A673 (cell line): Measurements from ENCODE around the gene ARAP2. TPM values are rescaled to one million over a fixed set of nuclear protein-coding genes. Genes with fewer than 3 reads are reported as not detected.

ENCODE experiments used
- BruUV-seq: library from RNA; stranded (reverse); fragments of 400-500 nt; replicated peaks from 2 replicates; lab custom pipeline; 2021; lab: Mats Ljungman, UMichigan
- CTCF ChIA-PET: fragments of 300-600 bp; sonication (Branson Sonifier 250); formaldehyde crosslinking; loops from one replicate; lab custom pipeline; 2022; ENCODE audit warnings: antibody characterized with exemption; lab: Charles Lee
- POLR2A ChIA-PET: fragments of 300-600 bp; sonication (Branson Sonifier 250); formaldehyde crosslinking; loops from one replicate; lab custom pipeline; 2022; ENCODE audit warnings: antibody characterized with exemption; ENCODE audit not compliant: low non-redundant PET; lab: Charles Lee
- DNase-seq: peaks from one replicate; pipeline ENCODE4 v3.0.0-alpha.2; 2015; ENCODE audit warnings: low spot score
- H3K27ac ChIP-seq: fragments of 200-600 bp; sonication (generic); 2 replicates; pipeline ENCODE4 v1.5.1; 2016; ENCODE audit warnings: mixed run types, low read depth, mild to moderate bottlenecking, mixed read lengths, antibody characterized with exemption, low read length; ENCODE audit not compliant: poor library complexity, severe bottlenecking
- H3K27me3 ChIP-seq: fragments of 200-600 bp; sonication (generic); replicated peaks from 2 replicates; pipeline ENCODE4 v1.6.1; 2017; ENCODE audit warnings: mixed run types, low read depth, mild to moderate bottlenecking, mixed read lengths, antibody characterized with exemption, low read length; ENCODE audit not compliant: insufficient read depth, poor library complexity
- H3K36me3 ChIP-seq: fragments of 200-600 bp; sonication (generic); 2 replicates; pipeline ENCODE4 v1.6.1; 2016; ENCODE audit warnings: mixed run types, mild to moderate bottlenecking, mixed read lengths, antibody characterized with exemption, low read length; ENCODE audit not compliant: insufficient read depth, poor library complexity, severe bottlenecking
- H3K4me1 ChIP-seq: fragments of 200-600 bp; sonication (generic); 2 replicates; pipeline ENCODE4 v1.6.1; 2017; ENCODE audit warnings: mixed run types, mild to moderate bottlenecking, mixed read lengths, antibody characterized with exemption, low read length; ENCODE audit not compliant: insufficient read depth, poor library complexity, severe bottlenecking
- H3K4me3 ChIP-seq: fragments of 200-600 bp; sonication (generic); 2 replicates; pipeline ENCODE4 v1.5.1; 2016; ENCODE audit warnings: low read depth, mixed run types, mild to moderate bottlenecking, mixed read lengths, low read length; ENCODE audit not compliant: poor library complexity, severe bottlenecking
- H3K9me3 ChIP-seq: fragments of 200-600 bp; sonication (generic); 2 replicates; pipeline ENCODE4 v1.6.1; 2016; ENCODE audit warnings: mixed run types, low read depth, mild to moderate bottlenecking, mixed read lengths, antibody characterized with exemption, low read length; ENCODE audit not compliant: poor library complexity, severe bottlenecking
- EZH2 ChIP-seq: fragments of 200-600 bp; sonication (generic); IDR thresholded peaks from 2 replicates; pipeline ENCODE4 v1.6.1; 2017; ENCODE audit warnings: borderline replicate concordance, low read depth, mild to moderate bottlenecking, mixed read lengths, antibody characterized with exemption, low read length; ENCODE audit not compliant: poor library complexity, severe bottlenecking
- intact Hi-C: fragments of 100-400 bp; cut with micrococcal nuclease; formaldehyde crosslinking; loops from one replicate; pipeline ENCODE4 v1.10.0; 2022; ENCODE audit not compliant: unreplicated experiment
- total RNA-seq: library from RNA; stranded (reverse); gene quantifications from 2 replicates; pipeline ENCODE4 v1.2.3, GENCODE V29; 2021
- TF ChIP-seq, protein P1 (sequence below): fragments of 300-800, 200-600 bp; sonication (generic); conservative IDR thresholded peaks from 2 replicates; pipeline ENCODE4 v1.5.1; 2017; ENCODE audit warnings: low read depth, mild to moderate bottlenecking, antibody characterized with exemption, low read length, moderate library complexity, mixed read lengths

The ARAP2 gene
- total RNA-seq, 1 experiment from 2014 or later: 0.06 TPM

DNA sequence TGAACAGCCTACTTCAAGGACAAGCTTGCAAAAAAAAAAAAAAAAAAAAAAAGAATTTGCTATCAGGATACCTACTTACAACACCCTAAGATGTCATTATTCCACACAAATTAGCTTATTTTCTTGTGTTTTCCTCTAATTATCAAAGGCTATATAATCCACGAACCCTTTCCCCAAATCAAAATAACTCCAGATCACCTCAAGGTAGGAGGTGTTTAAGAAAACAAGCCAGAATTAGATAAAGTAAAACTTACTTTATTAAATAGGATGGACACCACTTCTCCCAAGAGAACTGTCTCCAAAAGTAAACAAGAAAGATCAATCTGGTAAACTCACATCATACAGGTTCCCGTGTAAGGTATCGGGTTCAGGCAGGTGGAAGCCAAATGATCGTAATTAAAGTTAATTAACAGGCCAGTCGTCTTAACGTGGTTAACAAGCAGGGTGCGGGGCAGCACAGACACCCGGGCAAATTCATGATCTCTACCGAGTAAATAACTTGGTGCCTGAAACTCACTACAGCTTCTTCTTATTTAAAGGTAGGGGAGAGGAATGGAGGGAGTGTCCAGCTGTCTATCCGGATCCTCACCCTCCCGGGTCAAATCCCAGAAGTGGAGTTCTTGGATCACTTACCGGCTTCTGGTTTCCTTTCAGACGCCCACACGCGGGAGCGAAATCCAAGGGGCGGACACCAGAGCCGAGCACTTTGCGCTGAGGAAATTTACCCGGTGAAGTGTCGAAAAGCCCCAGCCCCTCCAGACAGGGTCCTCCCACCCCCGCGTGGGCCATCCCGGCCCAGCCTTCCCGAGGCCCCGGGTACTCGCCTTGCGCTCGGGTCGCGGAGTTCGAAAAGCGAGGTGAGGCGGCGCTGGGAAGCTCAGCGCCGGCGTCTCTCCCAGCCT lies 708 bp downstream of the ARAP2 start:
- Histone ChIP-seq H3K36me3 (no peaks in the 10 kb centered on the region), H3K4me1 (no peaks in the 10 kb centered on the region), H3K27ac (no peak overlapping the region), H3K9me3 (no peaks in the 10 kb centered on the region), H3K4me3 (peak overlapping the region; percentile 31), H3K27me3 (peaks cover 43% of the 10 kb centered on the region)
- ChIA-PET POLR2A (no interaction called here), CTCF (no interaction called here)
- TF ChIP-seq, protein P1, sequence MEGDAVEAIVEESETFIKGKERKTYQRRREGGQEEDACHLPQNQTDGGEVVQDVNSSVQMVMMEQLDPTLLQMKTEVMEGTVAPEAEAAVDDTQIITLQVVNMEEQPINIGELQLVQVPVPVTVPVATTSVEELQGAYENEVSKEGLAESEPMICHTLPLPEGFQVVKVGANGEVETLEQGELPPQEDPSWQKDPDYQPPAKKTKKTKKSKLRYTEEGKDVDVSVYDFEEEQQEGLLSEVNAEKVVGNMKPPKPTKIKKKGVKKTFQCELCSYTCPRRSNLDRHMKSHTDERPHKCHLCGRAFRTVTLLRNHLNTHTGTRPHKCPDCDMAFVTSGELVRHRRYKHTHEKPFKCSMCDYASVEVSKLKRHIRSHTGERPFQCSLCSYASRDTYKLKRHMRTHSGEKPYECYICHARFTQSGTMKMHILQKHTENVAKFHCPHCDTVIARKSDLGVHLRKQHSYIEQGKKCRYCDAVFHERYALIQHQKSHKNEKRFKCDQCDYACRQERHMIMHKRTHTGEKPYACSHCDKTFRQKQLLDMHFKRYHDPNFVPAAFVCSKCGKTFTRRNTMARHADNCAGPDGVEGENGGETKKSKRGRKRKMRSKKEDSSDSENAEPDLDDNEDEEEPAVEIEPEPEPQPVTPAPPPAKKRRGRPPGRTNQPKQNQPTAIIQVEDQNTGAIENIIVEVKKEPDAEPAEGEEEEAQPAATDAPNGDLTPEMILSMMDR: no peak
- TF ChIP-seq EZH2: no peak
- intact Hi-C loops: no loop called here
- peak; percentile 14 for DNase-seq
- no TSS peak for BruUV-seq

DNA sequence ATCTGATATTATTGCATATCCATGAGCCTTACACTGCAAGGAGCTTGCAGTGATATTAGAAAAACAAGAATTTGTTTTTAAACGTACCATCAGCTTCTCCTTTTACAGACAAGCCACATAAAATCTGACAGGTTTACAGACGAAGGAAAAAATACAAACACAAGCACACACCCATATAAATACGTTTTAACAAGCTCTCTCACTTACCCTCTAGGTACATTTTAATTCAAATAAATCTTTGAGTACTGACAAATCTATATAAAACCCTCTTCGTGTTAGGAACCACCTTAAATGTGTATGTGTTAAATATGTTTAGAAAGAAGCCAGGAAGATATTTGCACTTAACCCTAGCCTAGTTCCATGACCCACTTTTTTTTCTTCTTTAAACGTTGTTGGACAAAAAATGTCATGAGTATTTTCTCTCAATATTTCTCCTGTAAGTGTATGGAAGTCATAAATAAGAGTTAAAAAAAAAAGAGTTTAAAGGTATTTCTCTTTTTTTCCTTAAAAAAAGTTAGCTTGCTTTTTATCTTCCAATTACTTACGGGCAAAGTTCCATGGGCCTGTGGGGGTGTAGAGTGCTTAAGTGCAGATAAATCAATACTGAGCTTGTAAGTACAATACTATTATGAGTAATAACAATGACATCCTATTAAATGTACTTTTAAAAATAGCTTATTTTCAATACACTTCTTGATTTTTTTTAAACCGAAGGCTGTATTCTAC lies 1.5 kb downstream of the ARAP2 start:
- TF ChIP-seq, protein P1: no peak
- no peak for TF ChIP-seq EZH2
- ChIA-PET CTCF (no interaction called here), POLR2A (no interaction called here)
- no peak overlapping the region for H3K27ac ChIP-seq
- H3K9me3 ChIP-seq: no peaks in the 10 kb centered on the region
- intact Hi-C loops: no loop called here
- no peaks in the 10 kb centered on the region for H3K4me1 ChIP-seq
- no peak for DNase-seq
- no peak overlapping the region for H3K4me3 ChIP-seq
- peaks cover 43% of the 10 kb centered on the region for H3K27me3 ChIP-seq
- no TSS peak for BruUV-seq
- H3K36me3 ChIP-seq: no peaks in the 10 kb centered on the region

- TF ChIP-seq, protein P1: no peak
- TF ChIP-seq EZH2: no peak
- CTCF ChIA-PET: no interaction called here
- H3K36me3 ChIP-seq: no peaks in the 10 kb centered on the region
- no TSS peak for BruUV-seq
- no peaks in the 10 kb centered on the region for H3K9me3 ChIP-seq
- no peaks in the 10 kb centered on the region for H3K4me1 ChIP-seq
- no peak overlapping the region for H3K27ac ChIP-seq
- POLR2A ChIA-PET: no interaction called here
- no peak overlapping the region for H3K4me3 ChIP-seq
- DNase-seq: no peak
- intact Hi-C loops: no loop called here
- H3K27me3 ChIP-seq: peaks cover 43% of the 10 kb centered on the region
Observed at GRCh38 chr4:36241771-36242170, 2.5 kb downstream of the ARAP2 start.
